Stimulated activated CD4-positive, alpha-beta T cell treated with anti-CD3 and anti-CD28 coated beads, Interleukin-12 subunit alpha, Interleukin-12 subunit beta, amount 100 ng/mL, for 24 hours (primary cell): Measurements from ENCODE around the gene MOB2.

Experiments
- DNase-seq, 2 experiments: peaks; one replicate each; pipeline ENCODE4 v3.0.0-alpha.2; 2020; ENCODE audit warnings: low read depth in 2 of 2

The MOB2 gene

DNA sequence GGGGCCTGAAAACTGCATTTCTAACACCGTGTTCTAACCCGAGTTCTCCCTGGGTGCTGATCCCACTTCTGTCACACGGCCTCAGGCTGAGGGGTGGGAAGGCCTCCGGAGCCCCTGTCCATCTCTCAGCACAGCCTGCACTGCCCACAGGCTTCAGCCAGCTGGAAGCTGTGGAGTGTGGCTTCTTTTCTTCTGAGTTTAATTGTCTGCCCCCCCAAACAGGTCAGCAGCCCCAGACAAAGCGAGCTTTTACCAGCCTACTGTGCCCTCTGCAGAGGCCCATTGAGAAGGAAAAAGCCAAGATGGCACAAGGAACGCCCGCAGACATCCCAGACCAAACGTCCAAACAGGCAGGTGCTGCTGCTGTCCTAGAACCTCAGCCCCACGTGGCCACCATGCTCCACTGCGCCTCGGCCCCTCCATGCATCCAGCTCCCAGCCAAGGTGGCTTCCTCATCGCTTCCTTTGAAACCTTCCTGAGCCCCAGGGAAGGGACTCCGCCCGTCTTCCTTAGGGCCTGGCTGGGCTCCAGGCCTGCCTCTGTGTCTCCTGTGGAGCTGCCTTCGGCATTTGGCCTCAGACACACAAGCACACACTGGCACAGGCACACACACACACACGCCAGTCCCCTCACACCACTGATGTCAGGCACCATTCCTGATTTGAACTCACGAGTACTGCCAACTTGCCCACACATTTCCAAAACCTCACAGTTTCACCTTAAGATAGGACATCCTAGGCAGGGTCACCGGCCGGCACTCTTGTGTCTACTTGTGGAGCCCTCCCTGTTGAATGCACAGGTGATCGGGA, 1.7 kb downstream of the MOB2 start:
- DNase-seq, result no peak

DNA sequence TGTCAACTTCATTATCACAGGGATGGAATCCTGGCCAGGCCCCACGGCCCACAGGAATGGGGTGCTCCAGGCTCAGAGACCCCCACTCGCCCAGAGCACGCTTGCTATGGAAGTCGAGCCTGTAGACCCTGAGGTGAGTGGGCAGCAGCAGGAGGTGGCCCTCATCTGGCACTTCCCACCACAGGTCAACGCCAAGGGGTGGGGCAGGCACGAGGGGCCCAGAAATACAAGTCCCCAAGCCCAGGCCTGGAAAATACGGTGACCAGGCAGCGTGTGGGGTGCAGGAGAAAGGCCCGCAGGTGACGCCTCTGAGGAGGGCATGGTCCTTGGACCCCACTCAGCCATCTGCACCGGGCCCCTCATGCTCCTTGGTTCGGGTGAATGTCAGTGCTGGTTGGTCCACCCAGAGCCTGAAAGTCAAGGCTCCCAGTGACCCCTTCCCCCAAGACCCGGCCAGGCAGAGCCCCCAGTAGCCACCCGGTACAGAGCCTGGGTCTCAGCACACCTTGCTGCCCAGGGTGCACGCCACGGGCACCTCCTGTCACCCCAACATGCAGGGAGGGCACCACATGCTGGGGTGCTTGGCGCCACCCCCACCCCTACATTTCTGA, 2.4 kb downstream of the MOB2 start:
- no peak for DNase-seq

DNA sequence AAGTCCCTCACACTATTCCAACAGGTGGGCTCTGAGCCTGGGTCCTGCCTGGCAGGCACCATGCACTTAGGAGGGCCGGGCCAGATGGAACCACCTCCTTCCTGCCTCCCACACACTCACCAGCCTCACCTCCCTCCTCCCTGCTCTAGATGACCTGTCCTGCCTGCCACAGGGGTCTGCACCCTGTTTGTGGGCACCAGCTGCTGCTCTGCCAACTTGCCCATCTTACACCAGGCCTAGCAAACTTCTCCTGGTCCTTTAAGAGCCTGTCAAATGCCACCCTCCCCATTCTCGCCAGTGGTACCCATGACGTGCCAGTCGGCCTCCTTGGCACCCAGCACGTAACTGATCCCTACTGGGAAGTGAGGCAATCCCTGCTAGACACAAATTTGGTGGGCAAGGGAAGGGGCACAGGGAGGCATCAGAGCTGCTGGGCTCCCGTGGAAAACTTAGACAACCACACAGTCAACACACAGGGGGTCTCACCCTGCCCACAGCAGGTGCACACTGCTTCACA, 3.1 kb downstream of the MOB2 start:
- no peak for DNase-seq

DNA sequence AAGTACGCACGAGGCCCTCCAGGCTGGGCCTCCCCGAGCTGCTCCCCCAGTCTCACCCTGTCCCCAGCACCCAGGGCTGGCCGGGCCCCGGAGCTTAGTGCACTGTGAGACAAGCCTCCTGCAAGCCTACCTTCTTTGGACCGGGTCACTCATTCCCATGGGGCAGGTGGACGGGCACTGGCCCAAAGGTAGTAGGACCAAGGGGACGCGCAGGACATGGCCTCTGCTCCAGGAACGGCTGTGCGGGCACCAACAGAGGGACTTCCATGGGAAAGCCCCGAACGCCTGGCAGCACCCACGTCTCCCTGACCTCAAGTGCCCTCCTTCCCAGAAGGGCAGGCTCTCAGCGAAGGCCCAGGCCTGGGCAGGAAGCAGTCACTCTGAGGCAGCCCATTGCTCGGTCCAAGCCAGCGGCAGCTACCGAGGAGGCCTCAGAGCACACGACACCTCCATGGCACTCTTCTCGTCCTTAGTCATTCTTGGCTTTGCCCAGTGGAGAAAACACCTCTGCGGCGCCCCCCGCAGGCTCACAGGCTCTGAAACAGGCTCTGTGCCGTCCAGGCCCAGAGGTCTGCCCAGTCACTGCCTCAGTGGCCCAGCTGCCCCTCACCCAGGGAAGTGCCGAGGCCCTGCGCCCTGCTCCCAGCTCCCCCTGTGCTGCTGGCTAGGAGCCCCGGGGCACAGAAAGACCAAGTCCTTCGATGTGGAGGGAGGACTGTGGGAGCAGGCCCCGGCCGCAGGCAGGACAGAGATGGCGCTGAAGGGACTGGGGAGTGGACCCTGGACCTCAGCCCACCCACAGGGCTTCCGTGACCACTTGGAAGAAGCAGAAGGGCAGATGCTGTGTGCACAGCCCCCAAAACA, 3.8 kb downstream of the MOB2 start:
- DNase-seq, result no peak

DNA sequence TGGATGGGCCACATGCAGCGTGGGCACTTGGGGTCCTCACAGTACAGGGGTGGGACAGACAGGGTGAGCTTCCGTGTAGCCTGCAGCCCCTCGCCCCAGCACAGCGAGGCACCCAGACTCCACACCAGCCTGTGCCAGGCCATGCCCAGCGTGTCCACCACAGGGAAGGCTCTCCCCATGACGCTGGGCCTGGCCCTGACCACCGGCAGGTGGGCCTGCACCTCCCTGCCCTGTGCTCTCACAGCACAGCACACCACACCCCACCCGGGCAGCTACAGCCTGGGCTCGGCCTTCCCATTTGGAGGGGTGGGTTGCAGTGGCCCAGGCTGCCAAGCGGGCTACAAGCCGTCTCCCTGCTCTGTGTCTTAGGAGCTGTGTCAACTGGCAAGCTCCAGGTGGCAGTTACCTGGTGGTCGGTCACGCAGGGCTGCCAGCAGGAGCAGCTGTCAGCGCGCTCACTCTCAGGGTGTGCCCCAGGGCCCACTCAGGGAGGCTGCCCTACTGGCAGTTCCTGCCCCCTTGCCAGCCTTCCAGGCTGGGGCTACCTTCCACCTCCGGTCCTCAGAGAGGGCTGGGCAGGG, 4.6 kb downstream of the MOB2 start:
- DNase-seq, result no peak

DNA sequence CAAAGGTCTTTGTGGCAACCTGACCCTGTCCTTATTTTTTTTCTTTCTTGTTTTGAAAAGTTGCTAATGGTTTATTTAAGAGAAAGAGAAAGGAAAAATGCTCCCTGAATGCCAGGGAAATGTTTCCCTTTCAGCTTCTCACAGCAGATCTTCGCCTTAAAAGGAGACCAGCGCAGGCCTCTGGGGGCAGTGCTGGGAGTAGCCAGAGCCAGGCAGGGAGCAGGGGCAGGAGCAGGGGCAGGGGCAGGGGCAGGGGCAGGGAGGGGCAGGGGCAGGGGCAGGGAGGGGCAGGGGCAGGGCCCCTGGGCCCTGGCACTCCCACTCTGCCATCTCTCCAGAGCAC, 5.1 kb downstream of the MOB2 start:
- DNase-seq, result no peak

DNA sequence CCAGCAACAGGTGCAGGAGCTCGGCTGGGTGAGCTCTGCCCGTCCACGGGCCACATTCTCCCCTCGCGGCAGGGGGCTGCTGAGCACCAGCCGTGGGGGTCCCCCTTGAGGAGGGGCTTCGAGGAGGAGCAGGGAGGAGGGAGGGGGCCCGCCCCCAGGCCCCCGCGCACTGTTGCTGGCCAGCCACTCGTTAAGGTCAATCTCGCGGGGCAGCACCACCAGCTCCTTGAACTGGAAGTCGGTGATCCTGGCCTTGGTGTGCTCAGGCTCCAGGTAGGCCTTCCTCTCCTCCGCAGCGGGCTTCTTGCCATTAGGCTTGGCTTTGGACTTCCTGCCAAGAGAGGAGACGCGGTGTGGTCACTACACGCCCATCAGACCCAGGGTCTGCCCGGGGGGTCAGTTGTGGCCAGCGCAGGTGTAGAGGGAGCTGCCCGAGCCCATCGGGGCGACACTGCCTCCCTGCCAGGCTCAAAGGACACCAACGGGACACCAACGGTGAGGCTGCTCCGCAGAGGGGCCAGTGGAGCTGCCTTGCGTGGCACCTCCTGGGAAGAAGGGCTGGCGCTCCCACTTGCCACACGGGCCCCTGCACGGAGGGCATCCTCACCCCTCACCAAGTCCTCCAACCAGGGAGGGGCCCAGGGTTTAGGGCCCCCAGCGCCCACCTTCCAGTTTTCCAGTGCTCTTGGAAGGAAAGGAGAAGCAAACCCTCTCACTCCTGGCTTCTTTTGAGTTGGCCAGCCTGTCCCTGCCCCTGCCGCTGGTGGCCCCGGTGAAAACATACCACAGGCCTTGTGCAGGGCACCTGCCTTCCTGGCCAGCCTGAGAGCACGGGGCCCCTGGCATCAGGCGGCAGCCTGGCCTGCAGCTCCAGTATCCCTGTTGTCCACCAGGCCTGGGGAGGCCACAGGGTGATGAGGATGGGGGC, 5.8 kb downstream of the MOB2 start:
- no peak for DNase-seq

DNA sequence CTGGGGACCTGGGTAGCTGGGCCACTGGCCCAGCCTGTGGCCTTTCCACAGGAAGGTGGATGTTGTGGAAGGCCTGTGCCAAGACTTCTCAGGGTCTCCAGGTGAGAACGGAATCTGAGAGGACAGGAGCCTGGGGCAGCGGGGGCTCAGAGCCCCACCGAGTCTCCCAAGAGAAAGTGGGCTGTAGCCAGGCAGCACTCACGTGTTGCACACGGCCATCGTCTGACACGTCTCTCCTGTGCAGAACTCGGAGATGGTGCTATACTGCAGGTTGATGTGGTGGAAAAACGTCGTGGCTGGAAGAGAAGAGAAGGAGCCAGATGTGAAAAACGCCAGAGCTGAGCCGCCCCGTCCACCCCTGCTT, 6.4 kb downstream of the MOB2 start:
- DNase-seq, result no peak

DNA sequence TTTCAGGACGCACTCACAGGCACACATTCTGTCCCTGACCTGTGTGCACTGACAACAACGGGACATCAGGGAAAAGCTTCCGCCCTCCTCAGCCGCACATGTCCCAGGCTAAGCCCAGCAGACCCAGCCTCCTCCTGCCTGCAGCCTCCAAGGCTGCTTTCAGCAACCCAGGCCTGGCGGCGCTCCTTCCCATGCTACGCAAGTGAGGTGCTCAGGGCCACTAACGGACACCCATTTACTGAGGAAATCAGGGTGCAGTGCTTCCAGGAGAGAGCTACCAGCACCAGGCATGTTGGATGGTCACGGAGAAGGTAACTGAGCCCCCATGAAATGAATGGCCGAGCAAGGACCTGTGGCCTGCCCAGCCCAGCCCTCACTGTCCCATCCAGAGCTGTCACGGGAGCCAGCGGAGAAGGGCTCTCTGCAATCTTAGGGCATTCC, 6.9 kb downstream of the MOB2 start:
- no peak for DNase-seq

DNA sequence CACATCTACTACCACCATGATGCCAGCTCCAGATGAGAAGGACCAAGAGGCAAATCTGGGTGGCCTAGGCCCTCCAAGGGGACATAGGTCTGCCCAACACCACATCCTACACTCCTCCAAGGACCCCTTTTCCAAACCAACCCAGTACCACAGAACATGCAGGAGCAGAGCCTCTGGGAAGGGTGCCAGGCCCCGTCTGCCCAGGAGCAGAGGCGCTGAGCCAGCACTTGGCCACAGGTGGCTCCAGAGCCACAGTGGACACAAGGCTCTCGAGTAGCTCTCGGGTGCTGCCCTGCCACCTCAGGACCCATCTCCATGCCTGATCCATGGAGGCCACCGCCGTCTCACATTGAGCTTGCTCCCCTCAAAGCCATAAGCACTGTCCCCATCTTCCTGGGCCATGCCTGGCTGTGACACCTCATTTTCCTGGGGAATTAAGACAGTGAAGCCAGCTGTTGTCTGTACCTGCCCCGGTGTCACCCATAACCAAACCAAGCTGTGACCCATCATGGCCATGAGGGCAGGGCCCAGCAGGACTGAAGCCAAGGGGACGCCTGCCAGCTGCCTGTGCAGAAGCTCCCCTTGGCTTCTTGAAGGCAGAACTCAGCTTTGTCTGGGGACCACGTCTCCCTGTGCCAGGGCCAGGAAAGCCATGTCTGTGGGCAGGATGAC, 7.4 kb downstream of the MOB2 start:
- no peak for DNase-seq

DNA sequence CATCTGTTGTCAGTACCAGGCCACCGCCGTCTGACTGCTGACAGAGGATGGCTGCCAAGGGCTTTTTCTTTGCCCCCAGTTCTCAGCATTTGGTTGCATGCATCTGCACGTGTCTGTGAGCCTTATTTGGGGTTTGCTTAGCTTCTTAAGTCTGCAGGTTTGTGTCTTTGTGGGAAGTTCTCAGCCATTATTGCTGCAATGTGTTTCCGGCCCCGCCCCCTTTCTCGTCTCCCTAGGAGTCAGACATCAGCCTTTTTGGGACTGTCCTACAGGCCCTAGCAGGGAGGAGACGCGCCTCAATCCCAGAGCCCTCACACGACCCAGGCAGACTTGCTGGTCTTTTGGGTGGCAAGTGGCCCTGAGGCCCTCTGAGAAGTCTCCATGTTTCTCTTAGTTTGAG, 8.0 kb downstream of the MOB2 start:
- no peak for DNase-seq

DNA sequence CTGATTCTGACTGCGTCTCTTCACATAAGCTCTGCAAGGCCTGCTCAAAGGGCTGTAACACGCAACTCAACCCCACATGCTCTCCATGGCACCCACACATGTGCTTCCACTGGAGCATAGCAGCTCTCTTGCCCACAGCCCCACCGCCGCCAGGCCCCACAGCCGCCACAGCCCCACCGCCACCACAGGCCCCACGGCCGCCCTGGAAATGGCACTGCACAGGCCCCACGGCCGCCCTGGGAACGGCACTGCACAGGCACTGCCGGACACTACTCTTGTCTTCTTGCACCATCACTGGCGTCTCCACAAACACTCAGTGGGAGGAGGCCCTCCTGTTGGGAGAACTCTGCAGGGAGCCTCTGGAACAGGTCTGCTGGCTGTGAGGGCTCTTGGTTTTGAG, 8.6 kb downstream of the MOB2 start:
- no peak for DNase-seq

DNA sequence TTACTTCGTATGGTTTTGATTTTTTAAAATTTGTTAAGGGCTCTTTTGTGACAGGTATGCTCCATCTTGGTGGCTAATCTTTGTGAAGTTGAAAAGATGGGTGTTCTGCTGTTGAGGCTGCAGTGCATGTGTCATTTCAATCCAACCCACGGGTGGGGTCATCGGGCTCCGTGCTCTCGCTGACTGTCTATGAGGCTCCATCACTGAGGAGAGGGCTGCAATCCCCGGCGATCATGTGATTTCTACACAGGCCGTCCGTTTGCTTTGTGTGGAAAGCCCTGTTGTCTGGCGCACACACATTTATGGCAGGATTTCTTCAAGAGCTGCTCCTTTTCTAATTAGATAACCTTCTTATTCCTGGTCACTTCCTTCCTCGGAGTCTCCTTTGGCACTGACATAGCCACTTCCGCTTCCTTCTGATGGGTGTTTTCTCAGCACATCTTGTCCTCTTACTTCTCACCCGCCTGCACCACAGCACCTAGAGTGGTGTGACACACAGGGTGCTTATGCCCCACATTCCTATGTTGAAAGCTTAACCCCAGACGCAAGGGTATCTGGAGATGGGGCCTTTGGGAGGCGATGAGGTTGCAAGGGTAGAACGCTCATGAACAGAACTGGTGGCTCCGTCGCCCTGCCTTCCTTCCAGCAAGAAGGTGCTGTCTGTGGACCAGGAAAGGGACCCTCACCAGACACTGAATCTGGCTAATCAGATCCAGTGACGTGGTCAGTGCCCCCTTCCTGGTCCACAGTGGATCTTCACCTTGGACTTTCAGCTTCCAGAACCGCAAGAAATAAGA, 9.4 kb downstream of the MOB2 start:
- DNase-seq, result no peak

DNA sequence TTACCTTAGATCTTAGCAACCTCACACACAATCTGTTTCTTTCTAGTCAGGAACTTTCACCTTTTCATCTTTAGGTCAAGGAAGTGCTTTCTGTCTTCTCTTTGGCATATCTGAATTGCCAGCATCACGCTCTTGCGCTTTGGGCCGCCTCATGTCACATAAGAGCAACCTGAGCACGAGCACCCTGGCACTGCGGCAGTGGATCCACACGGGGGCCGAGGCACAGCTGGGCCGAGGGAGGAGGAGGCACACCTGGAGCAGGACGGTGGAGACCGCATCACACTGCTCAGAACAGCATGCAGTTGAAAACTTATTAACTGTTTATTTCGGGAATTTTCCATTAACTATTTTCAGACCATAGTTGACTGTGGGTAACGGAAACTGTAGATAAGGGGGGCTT, 10.7 kb downstream of the MOB2 start:
- no peak for DNase-seq

DNA sequence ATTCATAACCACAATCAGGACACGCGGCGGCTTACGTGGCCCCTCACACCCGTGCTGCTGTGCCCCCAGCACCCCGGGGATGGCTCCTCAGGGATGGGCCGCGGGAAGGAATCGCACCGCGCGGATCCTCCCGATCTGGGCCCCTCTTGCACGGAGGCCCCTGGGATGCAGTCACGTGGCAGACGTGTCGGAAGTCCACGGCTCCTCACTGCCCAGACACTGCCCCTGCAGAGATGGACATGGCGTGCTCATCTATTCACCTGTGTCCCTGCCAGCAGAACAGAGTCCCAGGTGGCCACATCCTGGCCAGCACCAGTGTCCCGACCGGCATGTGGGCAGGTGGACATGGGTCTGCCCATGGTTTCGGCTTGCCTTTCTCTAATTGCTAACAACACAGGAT, 12.8 kb downstream of the MOB2 start:
- DNase-seq, result no peak

DNA sequence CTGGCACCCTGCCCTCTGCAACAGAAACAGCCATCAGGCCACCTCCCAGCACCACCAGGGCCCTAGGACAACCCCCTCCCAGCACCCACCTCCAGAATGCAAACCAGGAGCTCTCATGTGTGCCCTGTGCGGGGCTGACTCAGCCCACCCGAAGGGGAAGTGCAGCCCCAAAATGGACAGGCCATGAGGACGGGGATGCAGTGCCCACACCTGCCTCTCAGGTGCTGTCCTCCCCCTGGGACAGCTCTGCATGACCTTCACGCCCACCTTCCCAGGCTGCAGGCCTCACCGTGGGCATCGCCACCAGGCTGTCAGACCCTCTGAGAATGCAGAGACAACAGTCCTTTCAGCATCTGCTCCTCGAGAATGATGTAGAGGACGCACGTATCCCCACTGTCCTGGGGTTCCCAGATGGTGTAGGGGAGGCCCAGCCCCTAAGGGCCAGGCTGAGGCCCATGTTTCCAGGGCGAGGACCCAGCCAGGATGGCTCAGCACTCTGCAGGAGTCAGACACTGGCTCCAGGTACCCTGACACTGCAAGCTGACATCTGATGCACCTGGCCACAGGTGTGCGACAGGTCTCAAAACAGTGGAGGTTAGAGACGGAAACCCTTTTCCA, 13.5 kb downstream of the MOB2 start:
- DNase-seq, result no peak

DNA sequence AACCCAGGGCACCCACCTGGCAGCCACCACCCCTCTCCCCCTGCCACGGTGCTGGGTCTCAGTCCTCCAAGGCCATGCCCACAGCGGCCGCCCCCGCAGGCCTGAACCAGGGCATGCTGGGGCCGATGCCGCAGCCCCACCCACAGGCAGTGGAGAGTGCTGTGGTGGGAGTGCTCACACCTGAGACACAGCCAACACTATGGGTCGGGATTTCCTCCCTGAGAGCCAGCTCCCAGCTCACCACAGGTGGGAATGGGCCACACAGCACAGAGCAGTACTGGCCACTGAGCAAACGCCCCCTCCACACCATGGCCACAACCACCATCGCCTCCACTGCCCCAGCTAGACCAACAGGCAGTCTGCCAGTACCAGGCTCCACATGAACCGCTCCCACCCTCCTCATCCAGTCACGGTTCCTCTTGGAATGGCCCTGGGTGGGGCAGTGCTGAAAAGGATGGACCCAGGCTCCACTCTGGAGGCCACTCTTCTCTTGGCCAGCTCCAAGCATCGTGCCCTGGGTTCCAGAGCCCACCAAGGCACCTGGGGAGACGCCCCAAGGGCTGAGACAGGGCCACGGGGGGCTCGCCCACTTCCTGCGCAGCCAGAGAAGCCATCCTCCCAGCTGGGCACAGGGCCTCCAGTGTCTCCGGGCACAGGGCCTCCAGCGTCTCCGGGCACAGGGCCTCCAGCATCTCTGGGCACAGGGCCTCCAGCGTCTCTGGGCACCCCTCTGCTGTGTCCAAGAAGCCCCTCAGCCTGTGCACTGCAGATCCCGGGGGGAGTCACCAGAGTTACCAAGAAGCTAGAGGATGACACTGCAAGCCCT, 14.2 kb downstream of the MOB2 start:
- DNase-seq, result no peak

DNA sequence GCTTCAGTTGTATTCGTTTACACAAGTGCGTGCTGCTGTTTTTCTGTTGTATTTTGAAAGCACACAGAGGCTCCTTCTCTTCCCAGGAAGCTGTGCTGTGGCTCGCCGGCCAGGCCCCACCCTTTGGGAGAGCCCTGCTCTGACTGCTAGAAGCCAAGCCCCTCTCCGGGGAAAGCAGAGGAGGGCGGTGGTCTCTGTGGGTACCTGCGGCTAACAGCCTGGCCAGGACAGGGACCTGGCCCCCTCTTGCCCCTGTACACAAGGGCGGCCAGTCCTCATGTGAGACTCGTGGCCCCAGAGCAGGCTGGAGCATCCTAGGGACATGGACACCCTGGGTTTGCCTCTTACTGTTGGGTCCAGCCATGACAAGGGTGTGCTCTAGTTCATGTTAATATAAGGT, 14.8 kb downstream of the MOB2 start:
- no peak for DNase-seq
